Activated B cell treated with CpG ODN at 0.5 μM for 24 hours (primary cell): ENCODE data around the gene SF3B1. TPM values are rescaled to one million over a fixed set of nuclear protein-coding genes. Genes with fewer than 3 reads are reported as not detected.
"Not testable (repeated sequence)": the region's sequence is repeated elsewhere in the genome, so short reads cannot be mapped to it uniquely, and the experiment has no call there.

Source experiments
- ATAC-seq: fragments of 200-7000 bp; cut with Tn5 transposase; one replicate; pipeline ENCODE4 v1.10.0; 2021; ENCODE audit warnings: low read depth, mild to moderate bottlenecking, moderate library complexity
- CTCF ChIA-PET: fragments of 350-600 bp; sonication (Branson Sonifier 250); formaldehyde crosslinking; loops from one replicate; lab custom pipeline; 2021; ENCODE audit warnings: antibody characterized with exemption; lab: Charles Lee
- POLR2A ChIA-PET: fragments of 350-600 bp; sonication (Branson Sonifier 250); formaldehyde crosslinking; loops from one replicate; lab custom pipeline; 2021; ENCODE audit warnings: antibody characterized with exemption; lab: Charles Lee
- DNase-seq: peaks from one replicate; pipeline ENCODE4 v3.0.0; 2022
- H3K27ac Mint-ChIP-seq: one replicate; pipeline ENCODE4 v1.8.0; 2020; ENCODE audit warnings: mixed read lengths
- H3K27me3 Mint-ChIP-seq: one replicate; pipeline ENCODE4 v1.8.0; 2021; ENCODE audit warnings: mixed read lengths
- H3K36me3 Mint-ChIP-seq: one replicate; pipeline ENCODE4 v1.8.0; 2021; ENCODE audit warnings: low read depth, mixed read lengths
- H3K4me1 Mint-ChIP-seq: one replicate; pipeline ENCODE4 v1.8.0; 2021; ENCODE audit warnings: mixed read lengths
- H3K4me3 Mint-ChIP-seq: one replicate; pipeline ENCODE4 v1.8.0; 2020; ENCODE audit warnings: mild to moderate bottlenecking, mixed read lengths
- H3K9me3 Mint-ChIP-seq: one replicate; pipeline ENCODE4 v1.8.0; 2020; ENCODE audit warnings: mixed read lengths
- CTCF ChIP-seq: fragments of 200-600 bp; IDR thresholded peaks from one replicate; pipeline ENCODE4 v1.8.0; 2022; ENCODE audit warnings: antibody characterized with exemption, mild to moderate bottlenecking
- intact Hi-C: fragments of 100-400 bp; cut with micrococcal nuclease; formaldehyde crosslinking; loops from one replicate; pipeline ENCODE4 v1.15.1; 2024
- total RNA-seq: library from RNA; stranded (reverse); gene quantifications from 2 replicates; pipeline ENCODE4 v1.2.3, GENCODE V29; 2022

SF3B1 gene
- total RNA-seq, 1 donor from 2014 or later = 380 TPM

GRCh38 chr2:197435598-197436420 lies 981 bp upstream of the SF3B1 start:
- Mint-ChIP-seq H3K27me3 (no peaks in the 10 kb centered on the region), H3K9me3 (no peaks in the 10 kb centered on the region), H3K27ac (peak overlapping the region; percentile 100), H3K4me3 (peak overlapping the region; percentile 99), H3K4me1 (peaks cover 52% of the 10 kb centered on the region), H3K36me3 (peaks cover 26% of the 10 kb centered on the region)
- intact Hi-C loops = loop anchor here (1.0 to 5.0 kb wide), 7 partner anchors 17 to 797 kb away; partner anchors contain the start of genes ANKRD44, CCDC150, COQ10B and HSPE1
- POLR2A ChIA-PET = interaction anchor here (0.6 to 5.5 kb wide), 8 partner anchors 10 to 637 kb away, joined by 3 to 146 read pairs (median 10); partner anchors contain the start of genes COQ10B, GTF3C3, HSPD1 and HSPE1
- CTCF ChIA-PET = no interaction called here
- no peak for DNase-seq
- ATAC-seq = peak; percentile 2
- no peak for TF ChIP-seq CTCF

GRCh38 chr2:197433780-197434438 lies 919 bp downstream of the SF3B1 start:
- H3K36me3 Mint-ChIP-seq = peaks cover 40% of the 10 kb centered on the region
- H3K9me3 Mint-ChIP-seq = no peaks in the 10 kb centered on the region
- peak overlapping the region; percentile 99 for H3K4me3 Mint-ChIP-seq
- intact Hi-C loops = loop anchor here (2.0 kb wide), 1 partner anchor 271 kb away; the partner anchor contains the start of gene MARS2
- peaks cover 70% of the 10 kb centered on the region for H3K4me1 Mint-ChIP-seq
- peak overlapping the region; percentile 100 for H3K27ac Mint-ChIP-seq
- TF ChIP-seq CTCF = no peak
- ChIA-PET POLR2A (interaction anchor here (0.8 to 5.5 kb wide), 9 partner anchors 17 to 635 kb away, joined by 3 to 146 read pairs (median 5); partner anchors contain the start of genes COQ10B, HSPD1, HSPE1 and MARS2), CTCF (interaction anchor here (1.3 kb wide), 1 partner anchor 19 kb away, joined by 3 read pairs; the partner anchor contains the start of gene COQ10B)
- no peaks in the 10 kb centered on the region for H3K27me3 Mint-ChIP-seq
- no peak for ATAC-seq
- DNase-seq = no peak

- intact Hi-C loops, CTCF ChIA-PET: not testable (repeated sequence)
- H3K4me1 Mint-ChIP-seq = peaks cover 79% of the 10 kb centered on the region
Observed at GRCh38 chr2:197432527-197432926, 2.3 kb downstream of the SF3B1 start.

GRCh38 chr2:197431858-197432257 lies 3.0 kb downstream of the SF3B1 start:
- DNase-seq = no peak
- ChIA-PET CTCF (no interaction called here), POLR2A (interaction anchor here (1.2 kb wide), 1 partner anchor 84 kb away, joined by 3 read pairs; the partner anchor contains the start of gene MOB4)
- ATAC-seq = no peak
- peaks cover 44% of the 10 kb centered on the region for H3K36me3 Mint-ChIP-seq
- no peak for TF ChIP-seq CTCF
- H3K27ac Mint-ChIP-seq = no peak overlapping the region
- H3K4me3 Mint-ChIP-seq = peak overlapping the region; percentile 59
- H3K4me1 Mint-ChIP-seq = peaks cover 86% of the 10 kb centered on the region
- intact Hi-C loops = no loop called here
- H3K9me3 Mint-ChIP-seq = no peaks in the 10 kb centered on the region
- H3K27me3 Mint-ChIP-seq = no peaks in the 10 kb centered on the region

More at GRCh38 chr2:197432527-197432926, 2.3 kb downstream of the SF3B1 start:
- not testable (repeated sequence) for ATAC-seq, H3K27me3 Mint-ChIP-seq, H3K9me3 Mint-ChIP-seq, DNase-seq, H3K27ac Mint-ChIP-seq
- POLR2A ChIA-PET = interaction anchor here (1.1 to 5.5 kb wide), 4 partner anchors 20 to 84 kb away, joined by 3 to 146 read pairs (median 35); partner anchors contain the start of genes COQ10B, HSPD1, HSPE1 and MOB4
- H3K4me3 Mint-ChIP-seq = peak overlapping the region; percentile 59
- H3K36me3 Mint-ChIP-seq = peaks cover 42% of the 10 kb centered on the region

- ATAC-seq (no peak), DNase-seq (no peak)
- no peaks in the 10 kb centered on the region for H3K27me3 Mint-ChIP-seq
- CTCF ChIA-PET = no interaction called here
- no peak for TF ChIP-seq CTCF
- no peak overlapping the region for H3K4me3 Mint-ChIP-seq
- peaks cover 79% of the 10 kb centered on the region for H3K4me1 Mint-ChIP-seq
- POLR2A ChIA-PET = no interaction called here
- no peaks in the 10 kb centered on the region for H3K9me3 Mint-ChIP-seq
- intact Hi-C loops = no loop called here
- H3K27ac Mint-ChIP-seq = no peak overlapping the region
- peaks cover 38% of the 10 kb centered on the region for H3K36me3 Mint-ChIP-seq
Observed at GRCh38 chr2:197427986-197428385, 6.8 kb downstream of the SF3B1 start.
